ENCODE measurements around the gene LIPC. TPM values are rescaled to one million over a fixed set of nuclear protein-coding genes. Genes with fewer than 3 reads are reported as not detected.

The LIPC gene
- total RNA-seq, 3 donors from 2014 or later (not counting 1 experiment from before 2014, with no cell fraction given), result 5.3 to 7.1 (median 5.3) TPM

GRCh38 chr15:58392611-58393161 is 39.1 kb upstream of the LIPC start:
- peaks cover 3 to 20% of the 10 kb centered on the region in 2 donors for H3K27me3 Mint-ChIP-seq (ENCODE audit: low read depth in 2 of 2)
- ATAC-seq, result no peak
- H3K4me3 Mint-ChIP-seq, result no peak overlapping the region
- H3K27ac Mint-ChIP-seq, result no peak overlapping the region
- H3K9me3 Mint-ChIP-seq, result no peaks in the 10 kb centered on the region
- H3K4me1 ChIP-seq (ENCODE audit: control insufficient read depth, insufficient read depth, low read length), result no peaks in the 10 kb centered on the region
- no peak overlapping the region for H3K4me3 ChIP-seq (ENCODE audit: low read length)
- intact Hi-C loops (cut with micrococcal nuclease), result no loop called here
- no peaks in the 10 kb centered on the region for H3K36me3 Mint-ChIP-seq
- no peaks in the 10 kb centered on the region for H3K27me3 ChIP-seq (ENCODE audit: control insufficient read depth, insufficient read depth, low read length)
- no peak for TF ChIP-seq CTCF (IDR thresholded peaks at IDR 0.05)
- H3K36me3 ChIP-seq (ENCODE audit: control insufficient read depth, insufficient read depth, low read length), result no peaks in the 10 kb centered on the region
- DNase-seq, result no peak
- H3K27ac ChIP-seq (ENCODE audit: low read length), result no peak overlapping the region
- H3K4me1 Mint-ChIP-seq, result peaks cover 0 to 14% of the 10 kb centered on the region in 2 donors
- no peaks in the 10 kb centered on the region for H3K9me3 ChIP-seq (ENCODE audit: control insufficient read depth, insufficient read depth, low read length)
- WGBS (ENCODE audit: insufficient coverage), result 77% methylated on average over 5 of the region's 5 CpGs

- intact Hi-C loops (cut with micrococcal nuclease), result no loop called here
- WGBS (ENCODE audit: insufficient coverage), result 66% methylated on average over 5 of the region's 5 CpGs
- Histone ChIP-seq H3K27me3 (ENCODE audit: control insufficient read depth, insufficient read depth, low read length) (no peaks in the 10 kb centered on the region), H3K27ac (ENCODE audit: low read length) (no peak overlapping the region), H3K4me3 (ENCODE audit: low read length) (no peak overlapping the region), H3K9me3 (ENCODE audit: control insufficient read depth, insufficient read depth, low read length) (no peaks in the 10 kb centered on the region), H3K4me1 (ENCODE audit: control insufficient read depth, insufficient read depth, low read length) (no peaks in the 10 kb centered on the region), H3K36me3 (ENCODE audit: control insufficient read depth, insufficient read depth, low read length) (no peaks in the 10 kb centered on the region)
- H3K36me3 Mint-ChIP-seq, result no peaks in the 10 kb centered on the region
- no peak for TF ChIP-seq CTCF (IDR thresholded peaks at IDR 0.05)
- peaks cover 0 to 14% of the 10 kb centered on the region in 2 donors for H3K4me1 Mint-ChIP-seq
- no peak overlapping the region for H3K4me3 Mint-ChIP-seq
- peaks cover 3 to 20% of the 10 kb centered on the region in 2 donors for H3K27me3 Mint-ChIP-seq (ENCODE audit: low read depth in 2 of 2)
- H3K27ac Mint-ChIP-seq, result no peak overlapping the region
- no peak for DNase-seq
- no peak for ATAC-seq
- no peaks in the 10 kb centered on the region for H3K9me3 Mint-ChIP-seq
Observed at GRCh38 chr15:58393241-58393662, 38.5 kb upstream of the LIPC start.

- Mint-ChIP-seq H3K36me3 (no peaks in the 10 kb centered on the region), H3K4me1 (peaks cover 0 to 14% of the 10 kb centered on the region in 2 donors), H3K27ac (no peak overlapping the region), H3K27me3 (ENCODE audit: low read depth in 2 of 2) (peaks cover 11 to 20% of the 10 kb centered on the region in 2 donors), H3K4me3 (no peak overlapping the region), H3K9me3 (no peaks in the 10 kb centered on the region)
- intact Hi-C loops (cut with micrococcal nuclease), result no loop called here
- H3K27ac ChIP-seq (ENCODE audit: low read length), result no peak overlapping the region
- WGBS (ENCODE audit: insufficient coverage), result 72% methylated on average over 3 of the region's 3 CpGs
- DNase-seq (no peak), ATAC-seq (no peak)
- no peak for TF ChIP-seq CTCF (IDR thresholded peaks at IDR 0.05)
- no peak overlapping the region for H3K4me3 ChIP-seq (ENCODE audit: low read length)
- no peaks in the 10 kb centered on the region for H3K9me3 ChIP-seq (ENCODE audit: control insufficient read depth, insufficient read depth, low read length)
- H3K36me3 ChIP-seq (ENCODE audit: control insufficient read depth, insufficient read depth, low read length), result no peaks in the 10 kb centered on the region
- no peaks in the 10 kb centered on the region for H3K27me3 ChIP-seq (ENCODE audit: control insufficient read depth, insufficient read depth, low read length)
- H3K4me1 ChIP-seq (ENCODE audit: control insufficient read depth, insufficient read depth, low read length), result no peaks in the 10 kb centered on the region
Observed at GRCh38 chr15:58396181-58396580, 35.6 kb upstream of the LIPC start.

- Histone ChIP-seq H3K4me3 (ENCODE audit: low read length) (no peak overlapping the region), H3K27ac (ENCODE audit: low read length) (no peak overlapping the region), H3K9me3 (ENCODE audit: control insufficient read depth, insufficient read depth, low read length) (no peaks in the 10 kb centered on the region), H3K36me3 (ENCODE audit: control insufficient read depth, insufficient read depth, low read length) (no peaks in the 10 kb centered on the region), H3K27me3 (ENCODE audit: control insufficient read depth, insufficient read depth, low read length) (no peaks in the 10 kb centered on the region), H3K4me1 (ENCODE audit: control insufficient read depth, insufficient read depth, low read length) (no peaks in the 10 kb centered on the region)
- DNase-seq (no peak), ATAC-seq (no peak)
- WGBS (ENCODE audit: insufficient coverage), result 100% methylated on average over 1 of the region's 1 CpG
- Mint-ChIP-seq H3K4me3 (no peak overlapping the region), H3K27me3 (ENCODE audit: low read depth in 2 of 2) (peaks cover 11 to 20% of the 10 kb centered on the region in 2 donors), H3K27ac (no peak overlapping the region), H3K9me3 (no peaks in the 10 kb centered on the region), H3K4me1 (peaks cover 0 to 9% of the 10 kb centered on the region in 2 donors), H3K36me3 (no peaks in the 10 kb centered on the region)
- TF ChIP-seq CTCF (IDR thresholded peaks at IDR 0.05), result no peak
- intact Hi-C loops (cut with micrococcal nuclease), result no loop called here
Observed at GRCh38 chr15:58398071-58398470, 33.7 kb upstream of the LIPC start.
